Stimulated activated CD4-positive, alpha-beta T cell treated with anti-CD3 and anti-CD28 coated beads, Interleukin-15, amount 100 ng/mL, for 1 hour (primary cell): ENCODE measurements around the gene PMCH.
"Not testable (repeated sequence)": the region's sequence is repeated elsewhere in the genome, so short reads cannot be mapped to it uniquely, and the experiment has no call there.

Source experiments
- DNase-seq, 2 donors: peaks; one replicate each; pipeline ENCODE4 v3.0.0-alpha.2; 2020; ENCODE audit warnings: low read depth in 1 of 2, low spot score in 1 of 2

PMCH gene, protein sequence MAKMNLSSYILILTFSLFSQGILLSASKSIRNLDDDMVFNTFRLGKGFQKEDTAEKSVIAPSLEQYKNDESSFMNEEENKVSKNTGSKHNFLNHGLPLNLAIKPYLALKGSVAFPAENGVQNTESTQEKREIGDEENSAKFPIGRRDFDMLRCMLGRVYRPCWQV

DNA sequence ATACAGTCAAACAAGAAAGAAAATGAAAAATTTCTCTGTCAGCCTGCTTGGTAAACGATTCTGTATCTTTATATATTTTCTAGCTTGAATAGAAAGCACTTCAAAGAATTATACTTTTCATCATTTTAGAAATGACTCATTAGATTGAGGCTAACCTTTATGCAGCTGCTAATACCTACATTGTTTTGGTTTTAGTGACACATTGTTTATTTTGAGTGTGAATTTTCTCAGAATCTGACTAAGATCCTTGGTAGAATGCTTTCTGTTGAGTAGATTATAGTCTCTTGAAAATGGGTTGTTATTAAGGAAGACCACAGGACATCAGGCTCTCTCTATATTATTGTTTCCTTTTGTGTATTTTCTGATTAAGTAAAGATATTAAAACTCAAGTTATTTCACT is at the start of gene PMCH:
TSS of gene PMCH (minus strand) at position 45 of the 400 bp plus-strand sequence. CDS start 63 bp downstream, outside the sequence.
- DNase-seq = no peak

DNA sequence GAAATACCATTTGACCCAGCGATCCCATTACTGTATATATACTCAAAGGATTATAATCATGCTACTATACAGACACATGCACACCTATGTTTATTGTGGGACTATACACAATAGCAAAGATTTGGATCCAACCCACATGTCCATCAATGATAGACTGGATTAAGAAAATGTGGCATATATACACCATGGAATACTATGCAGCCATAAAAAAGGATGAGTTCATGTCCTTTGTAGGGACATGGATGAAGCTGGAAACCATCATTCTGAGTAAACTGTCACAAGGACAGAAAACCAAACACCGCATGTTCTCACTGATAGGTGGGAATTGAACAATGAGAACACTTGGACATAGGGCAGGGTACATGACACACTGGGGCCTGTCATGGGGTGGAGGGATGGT is 43.2 kb upstream of the PMCH start:
- not testable (repeated sequence) for DNase-seq

DNA sequence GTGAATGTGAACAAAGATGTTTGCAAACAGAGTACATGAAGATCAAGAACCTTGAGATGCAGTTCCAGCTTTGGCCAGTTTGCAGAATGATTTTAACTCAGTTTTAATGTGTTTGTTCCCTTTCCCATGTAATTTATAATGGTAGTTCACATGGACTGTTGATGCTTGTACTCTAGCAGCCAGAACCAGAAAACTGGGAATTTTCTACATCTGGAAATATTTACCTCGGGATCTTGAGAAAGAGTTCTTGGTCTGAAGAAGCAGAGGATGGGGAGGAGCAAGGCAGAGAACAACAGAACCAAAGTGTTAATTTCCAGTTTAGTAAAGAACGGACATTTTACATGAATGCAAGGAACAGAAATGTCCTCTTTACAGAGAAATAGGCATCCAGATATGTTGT is 37.0 kb upstream of the PMCH start:
- DNase-seq = no peak

DNA sequence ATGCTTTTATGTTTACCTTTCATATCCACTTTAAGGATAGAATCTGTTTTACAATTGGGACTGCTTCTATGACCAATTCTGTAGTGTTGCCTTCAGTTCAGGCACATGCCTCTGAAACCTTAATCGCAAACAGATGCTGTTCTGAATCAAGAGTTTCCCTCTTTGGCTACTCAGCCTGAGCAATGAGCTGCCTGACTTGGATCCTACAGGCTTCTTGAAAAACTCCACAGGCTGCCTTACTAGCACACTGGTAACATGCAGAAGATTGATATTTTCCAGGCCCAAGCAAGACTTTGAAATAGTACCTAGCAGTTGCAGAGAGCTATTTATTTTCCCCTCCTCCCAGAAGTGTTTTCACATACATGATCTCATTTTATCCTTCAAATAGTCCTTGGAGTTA is 34.8 kb upstream of the PMCH start:
- no peak for DNase-seq

DNA sequence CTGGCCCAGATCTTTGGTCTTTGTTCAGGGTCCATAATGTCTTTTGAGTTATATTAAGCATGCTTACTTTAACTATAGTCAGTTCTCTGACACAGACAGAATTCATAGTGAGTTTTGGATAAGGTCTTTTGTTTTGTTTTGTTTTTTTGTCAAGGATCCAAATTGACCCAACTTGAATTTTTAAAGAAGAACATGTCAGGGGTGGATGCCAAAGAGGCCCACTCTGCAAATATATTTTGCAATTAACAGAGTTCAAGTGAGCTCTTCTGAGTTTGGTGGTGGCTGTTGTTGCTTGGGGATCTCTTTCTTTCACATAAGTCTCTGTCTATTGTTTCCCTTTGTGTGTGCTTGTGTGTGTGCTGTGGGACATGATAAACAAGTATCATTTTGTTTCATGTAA is 34.4 kb upstream of the PMCH start:
- DNase-seq = no peak

DNA sequence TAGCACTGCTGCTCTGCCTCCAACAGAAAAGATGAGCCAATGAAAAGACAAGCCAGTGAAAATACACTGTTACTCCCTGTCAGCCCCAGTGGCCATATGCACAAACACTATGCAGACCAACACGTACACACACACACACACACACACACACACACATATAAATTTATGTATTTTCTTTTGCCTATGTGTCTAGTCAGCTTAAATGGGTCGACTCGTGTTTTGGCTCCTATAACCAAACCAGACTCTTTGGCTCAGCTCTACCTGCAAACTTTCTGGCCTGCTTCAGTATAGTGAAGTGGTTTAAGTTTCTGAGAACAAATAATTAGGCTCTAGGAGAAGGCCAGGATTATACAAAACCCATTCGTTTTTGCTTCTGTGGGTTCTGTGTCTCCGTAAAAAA is 30.3 kb upstream of the PMCH start:
- no peak for DNase-seq

DNA sequence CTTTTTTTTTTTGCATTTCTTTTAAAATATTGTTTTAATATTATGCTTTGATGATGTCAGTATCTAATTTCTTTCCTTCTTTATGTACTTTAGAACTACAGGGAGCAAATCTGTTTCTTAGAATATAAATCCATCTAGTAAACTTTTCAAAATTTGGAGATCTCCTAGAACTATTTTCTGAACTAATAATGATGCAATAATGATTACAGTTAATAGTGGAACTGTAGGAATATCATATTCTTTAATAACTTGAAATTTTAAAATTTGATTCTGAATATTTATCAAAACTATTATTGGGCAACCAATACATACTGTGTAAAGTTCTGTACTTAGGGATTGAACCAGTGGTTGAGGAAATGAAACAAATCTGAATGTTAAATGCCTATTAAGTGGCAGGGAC is 23.1 kb upstream of the PMCH start:
- no peak for DNase-seq

DNA sequence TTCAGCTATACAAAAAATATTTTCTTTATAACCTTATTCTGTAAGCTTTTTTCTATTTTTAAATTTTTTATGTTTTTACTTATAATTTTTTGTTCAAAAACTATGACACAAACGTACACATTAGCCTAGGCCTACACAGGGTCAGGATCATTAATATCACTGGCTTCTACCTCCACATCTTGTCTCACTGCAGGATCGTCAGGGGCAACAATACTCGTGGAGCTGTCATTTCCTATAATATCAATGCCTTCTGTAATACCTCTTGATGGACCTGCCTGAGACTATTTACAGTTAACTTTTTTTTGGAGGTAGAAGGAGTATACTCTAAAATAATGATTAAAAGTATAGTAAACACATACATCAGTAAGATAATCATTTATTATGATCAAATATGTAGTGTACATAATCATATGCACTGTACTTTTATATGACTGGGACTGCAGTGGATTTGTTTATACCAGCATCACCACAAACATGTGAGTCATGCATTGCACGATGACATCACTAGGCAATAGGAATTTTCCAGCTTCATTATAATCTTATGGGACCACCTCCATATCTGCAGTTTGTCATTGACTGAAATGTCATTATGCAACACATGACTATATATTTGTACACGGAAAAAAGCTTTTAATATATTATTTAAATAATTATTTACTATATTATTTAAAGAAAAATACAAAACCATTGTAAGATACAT is 18.5 kb upstream of the PMCH start:
- no peak for DNase-seq

DNA sequence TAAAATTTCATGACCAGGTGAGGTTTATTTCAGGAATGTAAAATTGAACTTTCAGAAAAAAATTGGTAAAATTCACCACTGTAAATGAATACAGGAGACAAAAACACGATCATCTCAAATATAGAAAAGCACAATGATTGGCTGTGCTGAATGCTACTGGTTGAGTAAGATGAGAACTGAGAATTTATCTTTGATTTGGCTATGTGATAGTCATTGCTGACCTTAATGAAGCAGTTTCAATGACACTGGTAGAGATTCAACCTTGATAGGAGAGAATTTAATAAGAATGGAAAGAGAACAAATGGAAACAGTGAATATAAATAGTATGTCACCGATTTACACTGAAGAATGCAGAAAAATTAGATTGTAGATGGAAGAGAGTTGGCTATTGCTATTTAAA is 6.4 kb upstream of the PMCH start:
- no peak for DNase-seq

DNA sequence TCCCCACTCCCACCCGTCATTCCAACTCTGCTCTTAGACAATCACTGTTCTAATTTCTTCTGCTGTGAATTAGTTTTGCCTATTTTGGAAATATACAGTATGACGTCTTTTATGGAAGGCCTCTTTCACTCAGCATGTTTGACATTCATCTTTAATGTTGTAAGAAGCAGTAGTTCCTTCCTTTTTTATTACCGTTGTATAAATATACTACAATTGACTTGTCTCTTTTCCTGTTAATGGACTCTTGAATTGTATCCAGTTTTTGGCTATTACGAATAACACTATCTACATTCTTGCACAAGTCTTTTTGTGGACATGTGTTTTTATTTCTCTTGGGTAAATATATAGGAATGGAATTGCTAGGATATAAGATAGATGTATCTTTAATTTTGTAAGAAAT is 4.9 kb upstream of the PMCH start:
- no peak for DNase-seq

DNA sequence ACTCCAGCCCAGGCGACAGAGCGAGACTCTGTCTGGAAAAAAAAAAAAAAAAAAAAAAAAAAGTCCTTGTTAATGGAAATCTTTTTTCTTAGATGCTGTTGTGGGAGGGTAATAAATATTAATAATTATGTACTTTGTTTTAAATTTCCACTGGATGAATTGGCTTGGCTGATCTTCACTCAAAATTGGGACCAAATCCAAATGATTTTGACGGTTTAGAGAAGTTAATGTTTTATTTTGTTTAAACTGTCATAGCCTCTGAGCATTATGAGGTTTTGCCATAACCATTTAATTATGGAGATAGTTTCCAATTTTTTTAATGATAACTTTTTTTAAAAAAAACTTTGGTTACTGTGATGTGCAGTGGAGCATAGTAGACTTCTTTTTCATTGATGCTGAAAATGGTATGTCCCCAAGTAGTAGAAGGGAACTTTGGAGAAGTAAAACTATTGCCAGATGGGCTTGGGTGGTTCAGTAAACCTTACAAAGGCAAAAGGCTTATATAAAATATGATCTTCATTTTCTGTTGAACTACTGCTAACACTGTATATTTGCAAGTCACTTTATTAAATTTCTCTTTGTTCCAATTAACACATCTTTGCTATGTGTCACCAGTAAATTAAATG is 3.9 kb upstream of the PMCH start:
- no peak for DNase-seq

DNA sequence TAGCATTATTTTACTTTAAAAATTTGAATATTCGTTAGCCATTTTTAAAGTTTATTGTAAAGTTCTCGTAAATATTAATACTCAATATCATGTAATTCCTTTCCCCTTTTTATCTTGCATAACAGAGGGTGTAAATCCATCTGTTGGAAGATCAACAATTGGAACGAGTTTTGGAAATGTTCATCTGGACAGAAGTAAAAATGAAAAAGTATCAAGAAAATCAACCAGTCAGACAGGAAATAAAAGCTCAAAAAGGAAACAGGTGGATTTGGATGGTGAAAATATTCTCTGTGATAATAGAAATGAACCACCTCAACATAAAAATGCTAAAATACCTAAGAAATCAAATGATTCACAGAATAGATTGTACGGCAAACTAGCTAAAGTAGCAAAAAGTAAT is 1.8 kb downstream of the PMCH start:
- no peak for DNase-seq

DNA sequence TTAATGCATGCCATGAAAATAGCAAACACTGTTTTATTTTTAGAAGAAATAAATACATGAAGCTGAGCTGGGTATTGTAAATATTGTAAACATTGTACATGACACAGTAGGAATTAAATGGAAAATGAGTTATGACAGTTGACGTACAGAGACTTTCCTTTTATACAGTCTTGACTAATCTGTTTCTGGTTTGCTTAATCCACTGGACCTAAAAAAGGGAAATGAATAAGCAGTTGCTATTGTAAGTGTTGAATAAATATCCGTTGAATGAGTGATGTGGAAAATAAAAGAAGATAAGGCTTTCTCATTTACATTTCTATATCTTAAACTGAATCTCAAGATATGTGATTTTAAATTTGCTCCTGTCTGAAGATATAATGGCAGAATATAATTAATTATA is 15.0 kb downstream of the PMCH start:
- DNase-seq = no peak

DNA sequence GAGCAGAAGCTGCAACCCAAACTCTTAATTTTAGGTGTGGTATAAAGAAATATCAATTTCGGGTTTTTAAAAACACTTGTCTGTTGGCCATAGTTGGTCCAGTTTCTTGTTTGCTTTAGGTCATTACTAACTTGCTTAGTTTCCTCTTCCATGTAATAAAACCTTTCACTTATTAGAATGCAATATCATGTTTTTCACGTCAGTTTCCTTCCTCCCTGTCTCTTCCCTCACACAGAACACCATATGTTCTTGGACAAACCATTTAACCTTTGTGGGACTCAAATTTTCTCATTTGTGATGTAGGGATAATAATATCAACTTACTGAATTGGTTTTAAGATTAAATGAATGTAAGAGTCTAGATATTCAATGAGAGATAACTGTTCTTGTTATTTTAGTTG is 22.9 kb downstream of the PMCH start:
- DNase-seq = no peak

DNA sequence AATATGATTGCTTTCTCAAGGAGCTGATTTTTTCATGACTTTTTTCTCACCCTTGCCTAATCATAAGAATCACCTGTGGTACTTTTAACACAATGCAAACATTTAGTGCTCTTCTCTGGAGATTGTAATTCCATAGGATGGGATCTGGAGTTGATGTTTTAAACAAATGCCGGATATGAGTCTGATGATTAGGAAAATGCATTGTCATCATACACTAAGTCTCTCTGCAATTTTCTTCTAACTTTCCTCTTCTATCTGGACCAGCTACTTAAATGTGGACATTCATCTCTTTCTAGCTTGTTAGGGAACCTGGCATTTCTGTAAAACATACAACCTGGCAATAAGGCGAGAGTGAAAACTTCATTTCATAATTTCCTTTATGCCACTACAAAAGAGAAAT is 23.5 kb downstream of the PMCH start:
- no peak for DNase-seq

DNA sequence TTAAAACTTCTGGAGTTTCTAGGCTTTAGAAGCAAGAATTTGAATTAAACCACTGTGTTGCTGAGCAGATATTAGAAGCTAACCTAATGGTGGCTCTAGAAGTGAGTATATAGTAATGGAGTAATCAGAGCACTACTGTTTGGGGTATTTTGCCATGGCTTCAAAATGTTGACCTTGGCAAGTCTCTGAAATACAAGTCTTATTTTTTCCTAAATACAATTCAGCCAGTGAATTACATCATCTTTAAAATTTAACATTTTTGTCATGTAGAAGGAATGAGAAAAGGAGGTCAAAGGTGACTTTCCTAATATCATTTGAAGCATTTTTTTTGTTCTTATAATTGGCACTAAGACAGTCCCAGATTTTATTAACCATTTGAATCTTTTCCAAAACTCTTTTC is 25.2 kb downstream of the PMCH start:
- no peak for DNase-seq

DNA sequence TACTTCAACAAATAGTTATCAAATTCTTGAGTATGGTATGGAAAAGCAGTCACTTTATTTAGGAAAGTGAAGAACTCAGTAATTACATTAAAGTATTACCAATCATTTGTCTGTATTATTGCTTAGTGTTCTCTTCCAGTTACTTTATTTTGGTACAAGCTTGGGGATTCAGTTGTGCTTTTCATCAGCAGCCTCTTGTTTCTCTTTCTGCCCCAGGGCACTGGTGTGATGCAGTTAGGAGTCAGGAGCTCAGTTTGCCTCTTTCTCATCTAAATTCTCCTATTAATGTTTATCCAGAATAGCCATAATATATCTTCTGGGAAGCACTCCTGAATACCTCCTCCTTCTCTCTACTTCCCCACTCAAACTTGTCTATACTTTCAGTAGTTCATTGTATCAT is 25.7 kb downstream of the PMCH start:
- DNase-seq = no peak

DNA sequence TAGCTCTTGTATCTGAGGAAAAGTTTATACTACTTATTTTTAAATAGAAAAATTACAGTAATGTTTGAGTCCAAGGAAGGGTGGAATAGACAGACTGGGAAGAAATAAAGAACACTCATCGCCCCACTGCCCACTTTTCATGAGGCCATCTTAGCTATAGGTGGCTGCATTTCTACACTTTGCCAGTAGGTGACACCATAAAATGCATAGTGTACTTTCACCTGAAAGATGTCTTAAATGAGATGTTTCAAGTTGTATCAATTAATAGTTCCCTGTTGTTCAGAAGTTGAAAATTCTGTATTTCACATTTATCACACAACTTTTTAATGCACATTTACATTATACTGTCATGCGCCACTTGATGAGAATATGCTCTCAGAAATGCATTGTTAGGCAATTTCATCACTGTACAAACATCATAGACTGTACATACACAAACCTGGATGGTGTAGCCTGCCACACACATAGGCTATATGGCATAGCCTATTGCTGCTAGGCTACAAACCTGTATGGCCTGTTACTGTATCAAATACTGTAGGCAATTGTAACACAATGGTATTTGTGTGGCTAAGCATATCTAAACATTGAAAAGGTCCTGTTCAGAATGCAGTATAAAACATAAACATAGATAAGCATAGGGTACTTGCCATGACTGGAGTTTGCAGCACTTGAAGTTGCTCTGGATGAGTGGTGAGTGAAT is 27.6 kb downstream of the PMCH start:
- no peak for DNase-seq

DNA sequence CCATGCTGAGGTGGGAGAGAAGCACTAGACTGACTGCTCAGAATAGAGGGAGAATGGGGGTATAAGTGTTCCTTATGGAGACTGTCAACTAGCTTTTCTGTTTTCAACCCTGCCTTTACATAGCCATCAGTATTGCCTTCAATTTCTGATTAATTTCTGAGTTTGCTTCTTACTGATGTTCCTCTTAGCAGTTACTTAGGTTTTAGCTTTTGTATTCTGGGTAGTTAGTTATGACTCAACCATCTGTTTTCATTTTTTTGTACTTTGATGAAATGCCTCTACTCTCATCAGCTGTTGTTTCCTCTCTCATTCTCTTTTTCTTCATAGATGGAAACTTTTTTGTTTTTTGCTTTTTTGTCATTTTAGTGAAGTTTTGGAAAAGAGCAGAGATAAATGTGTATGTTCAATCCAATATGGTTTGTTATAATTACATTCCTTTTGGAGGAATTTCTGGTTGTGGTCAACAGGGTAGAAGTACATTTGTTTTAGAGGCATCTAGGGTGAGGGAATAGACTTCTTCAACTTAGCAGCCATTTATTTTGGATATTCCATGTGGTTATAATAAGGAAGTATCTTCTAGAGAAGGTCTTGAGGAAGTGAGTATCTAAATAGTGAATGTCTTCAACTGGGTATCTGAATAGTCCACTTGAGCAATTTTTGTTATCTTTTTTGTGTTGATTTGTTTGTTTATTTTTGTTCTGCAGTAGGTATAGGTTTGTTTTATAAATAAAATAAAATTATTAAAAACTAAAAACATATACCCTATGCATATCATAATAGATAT is 29.6 kb downstream of the PMCH start:
- DNase-seq = no peak

DNA sequence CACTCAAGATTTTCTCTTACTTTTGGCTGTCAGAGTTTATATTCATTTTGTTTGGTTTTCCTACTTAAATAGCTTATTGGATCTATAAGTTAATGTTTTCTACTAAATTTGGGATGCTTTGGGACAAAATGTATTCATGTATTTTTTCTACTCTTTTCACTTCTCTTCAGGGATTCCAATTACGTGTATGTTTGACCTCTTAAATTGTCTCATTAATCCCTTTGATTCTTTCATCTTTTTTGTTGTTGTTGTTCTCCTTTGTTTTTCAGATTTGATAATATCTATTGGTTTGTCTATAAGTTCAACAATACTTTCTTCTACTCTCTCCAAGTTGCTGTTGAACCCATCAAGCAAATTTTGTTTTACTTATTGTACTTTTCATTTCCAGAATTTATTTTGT is 34.2 kb downstream of the PMCH start:
- DNase-seq = no peak

DNA sequence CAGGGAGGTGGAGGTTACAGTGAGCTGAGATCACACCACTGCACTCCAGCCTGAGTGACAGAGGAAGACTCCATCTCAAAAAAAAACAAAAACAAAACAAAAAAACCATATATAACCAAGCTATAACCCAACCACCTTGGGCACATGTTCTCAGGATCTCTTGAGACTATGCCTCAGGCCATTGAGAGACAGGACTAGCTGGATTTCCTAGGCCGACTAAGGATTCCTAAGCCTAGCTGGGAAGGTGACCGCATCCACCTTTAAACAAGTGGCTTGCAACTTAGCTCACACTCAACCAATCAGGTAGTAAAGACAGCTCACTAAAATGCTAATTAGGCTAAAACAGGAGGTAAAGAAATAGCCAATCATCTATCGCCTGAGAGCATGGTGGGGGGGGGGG is 42.4 kb downstream of the PMCH start:
- not testable (repeated sequence) for DNase-seq
